ENCODE data around the gene ADGRV1.
"Not testable (repeated sequence)": the region's sequence is repeated elsewhere in the genome, so short reads cannot be mapped to it uniquely, and the experiment has no call there.

ADGRV1 gene

DNA sequence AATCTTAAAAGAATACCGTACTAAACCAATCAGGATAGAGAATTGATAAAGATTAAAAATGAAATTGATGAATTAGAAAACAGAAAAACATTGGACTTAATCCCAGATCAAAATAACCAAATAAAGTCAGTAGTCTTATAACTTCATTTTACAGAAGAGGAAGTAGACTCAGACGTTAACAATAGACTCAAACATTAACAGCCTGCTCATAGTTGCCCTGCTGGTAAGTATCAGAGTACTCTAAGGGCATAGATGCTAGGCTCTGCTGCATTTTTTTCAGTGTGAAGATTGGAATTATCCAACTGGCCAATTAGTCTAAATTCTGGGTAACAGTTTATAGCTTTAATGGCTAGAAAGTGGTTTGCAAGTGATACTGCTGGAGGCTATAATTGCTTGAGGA is 42.9 kb downstream of the ADGRV1 start:
- no peak for DNase-seq

DNA sequence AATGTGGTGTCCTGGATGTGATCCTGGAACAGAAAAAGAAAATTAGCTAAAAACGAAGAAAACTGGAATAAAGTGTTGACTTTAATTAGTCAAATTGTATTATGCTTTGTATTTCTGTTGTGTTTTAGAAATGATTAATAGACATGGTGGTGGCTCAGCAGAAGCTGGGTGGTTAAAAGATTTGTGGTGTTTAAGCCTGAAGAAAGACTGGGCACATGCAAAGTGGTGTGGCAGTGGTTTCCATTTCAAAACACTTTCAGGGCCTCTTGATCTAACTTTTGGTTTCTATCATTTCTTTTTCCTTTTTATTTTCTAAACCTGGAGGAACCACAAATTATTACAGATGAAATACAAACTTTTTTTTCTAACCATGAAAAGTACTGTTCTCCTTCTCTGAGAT is 44.1 kb downstream of the ADGRV1 start:
- no peak for DNase-seq

DNA sequence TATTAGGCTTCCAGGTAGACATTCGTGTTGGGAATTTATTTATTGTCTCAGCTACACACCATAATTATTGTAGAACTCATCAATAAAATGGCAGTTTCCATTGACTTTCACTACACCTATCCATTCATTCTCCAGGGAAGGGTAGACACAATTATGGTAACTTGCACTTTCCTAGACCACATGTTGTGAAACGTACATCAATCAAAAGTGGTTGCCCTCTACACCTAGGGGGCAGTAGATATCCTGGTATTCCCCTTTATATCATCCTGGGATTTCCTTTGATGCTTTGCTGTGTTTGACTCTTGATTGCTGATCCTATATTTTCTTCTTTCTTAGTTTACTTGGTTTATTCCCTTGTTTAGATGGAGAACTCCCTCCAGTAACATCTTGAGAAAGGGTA is 47.9 kb downstream of the ADGRV1 start:
- no peak for DNase-seq

DNA sequence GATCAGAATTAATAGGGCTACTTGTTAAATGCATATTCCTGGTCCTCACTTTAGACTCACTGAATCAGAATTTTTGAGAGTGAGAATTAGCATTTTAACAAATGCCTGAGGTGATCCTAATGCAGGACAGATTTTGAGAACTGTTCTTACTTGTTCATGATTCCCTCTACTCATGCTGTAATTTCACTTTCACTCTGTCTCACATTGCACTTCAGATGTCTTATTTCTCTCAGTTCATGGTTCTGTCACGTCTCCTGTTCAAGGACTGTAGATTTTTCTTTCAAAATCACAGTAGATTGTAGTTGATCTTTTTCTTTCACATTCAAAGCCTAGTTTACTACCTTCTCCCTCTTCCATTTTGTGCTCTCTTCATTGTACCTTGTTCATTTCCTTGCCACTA is 54.3 kb downstream of the ADGRV1 start:
- DNase-seq = no peak

DNA sequence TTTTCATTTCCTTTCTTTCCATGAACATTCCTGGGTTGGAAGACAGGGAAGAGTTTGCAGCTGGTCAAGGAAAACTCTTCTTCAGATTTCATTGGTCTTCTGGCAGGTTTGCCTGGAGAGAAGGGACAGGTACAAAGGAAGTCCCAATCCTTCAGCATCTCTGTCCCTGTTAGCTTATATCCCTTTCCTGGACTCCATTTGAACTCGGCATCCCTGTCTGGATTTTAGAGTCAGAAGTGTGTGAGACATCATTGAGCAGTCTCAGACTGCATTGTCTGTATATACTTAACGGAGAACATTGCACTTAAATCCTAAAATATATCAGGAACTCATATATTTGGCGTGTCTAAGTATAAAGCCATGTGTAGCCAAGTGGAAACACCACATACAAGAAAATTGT is 54.9 kb downstream of the ADGRV1 start:
- no peak for DNase-seq

DNA sequence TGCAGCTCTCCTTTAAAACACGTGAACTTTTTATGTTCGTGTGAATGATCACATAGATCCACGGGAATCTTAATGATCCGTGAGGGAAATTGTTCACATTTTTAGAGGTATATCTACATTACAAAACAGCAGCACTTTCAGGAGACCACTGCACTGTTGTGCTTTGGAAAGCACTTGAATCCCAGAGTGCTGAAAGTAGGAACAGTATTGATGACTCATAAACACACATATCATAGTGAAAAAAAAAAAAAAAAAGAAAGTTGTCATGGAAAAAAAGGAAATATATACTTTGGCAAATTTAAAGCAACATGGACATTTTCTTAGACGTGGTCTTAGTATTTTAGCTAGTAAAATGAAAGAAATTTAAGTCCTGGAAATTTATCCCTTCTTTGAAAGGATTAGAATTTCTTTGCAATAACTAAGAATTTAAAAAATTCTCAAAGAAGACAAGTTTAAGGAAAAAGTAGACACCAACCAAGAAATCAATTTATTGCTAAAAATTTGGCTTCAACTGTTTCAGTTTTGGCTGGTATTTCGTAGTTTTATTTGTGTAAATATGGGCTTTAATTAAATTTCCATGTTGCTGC is 55.4 kb downstream of the ADGRV1 start:
- no peak for DNase-seq

DNA sequence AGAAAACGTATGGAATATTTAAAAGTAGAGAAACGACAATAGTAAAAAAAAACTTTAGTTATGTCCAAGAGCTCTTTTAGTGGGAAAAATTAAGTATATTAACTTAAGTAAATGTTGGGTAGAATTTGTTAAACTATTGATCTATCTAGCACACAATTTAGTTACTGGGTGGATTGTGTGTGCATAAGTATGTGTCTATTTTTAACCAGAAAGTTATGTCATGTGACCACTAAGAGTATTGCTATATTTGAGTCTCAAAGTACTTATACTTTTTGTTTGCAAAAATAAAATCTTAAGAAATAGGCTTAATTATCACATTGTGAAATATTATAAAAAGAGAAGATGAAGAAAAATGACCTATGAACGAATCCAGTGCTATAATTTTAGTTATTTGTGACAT is 56.8 kb downstream of the ADGRV1 start:
- no peak for DNase-seq

DNA sequence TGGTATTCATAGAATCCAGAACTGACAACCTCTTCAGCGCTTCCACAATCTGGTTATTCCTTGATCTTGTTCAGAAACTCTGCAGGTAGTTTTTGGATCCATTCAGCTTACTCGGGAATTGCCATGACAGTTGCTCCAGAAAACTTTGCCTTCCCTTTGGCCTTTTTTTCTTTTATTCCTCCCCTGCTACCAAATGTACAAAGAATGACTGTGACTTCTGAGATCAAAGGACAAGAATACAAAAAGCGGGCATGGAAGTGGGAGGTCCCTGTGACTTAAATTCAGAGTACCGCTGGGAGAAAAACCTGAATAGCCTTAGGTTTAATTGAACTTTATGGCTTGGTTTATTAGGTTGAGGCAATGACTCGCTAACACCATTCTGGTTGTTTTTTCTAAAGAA is 59.5 kb downstream of the ADGRV1 start:
- no peak for DNase-seq

DNA sequence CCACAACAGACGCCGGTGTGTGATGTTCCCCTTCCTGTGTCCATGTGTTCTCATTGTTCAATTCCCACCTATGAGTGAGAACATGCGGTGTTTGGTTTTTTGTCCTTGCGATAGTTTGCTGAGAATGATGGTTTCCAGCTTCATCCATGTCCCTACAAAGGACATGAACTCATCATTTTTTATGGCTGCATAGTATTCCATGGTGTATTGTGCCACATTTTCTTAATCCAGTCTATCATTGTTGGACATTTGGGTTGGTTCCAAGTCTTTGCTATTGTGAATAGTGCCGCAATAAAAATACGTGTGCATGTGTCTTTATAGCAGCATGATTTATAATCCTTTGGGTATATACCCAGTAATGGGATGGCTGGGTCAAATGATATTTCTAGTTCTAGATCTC is 61.2 kb downstream of the ADGRV1 start:
- DNase-seq = not testable (repeated sequence)

DNA sequence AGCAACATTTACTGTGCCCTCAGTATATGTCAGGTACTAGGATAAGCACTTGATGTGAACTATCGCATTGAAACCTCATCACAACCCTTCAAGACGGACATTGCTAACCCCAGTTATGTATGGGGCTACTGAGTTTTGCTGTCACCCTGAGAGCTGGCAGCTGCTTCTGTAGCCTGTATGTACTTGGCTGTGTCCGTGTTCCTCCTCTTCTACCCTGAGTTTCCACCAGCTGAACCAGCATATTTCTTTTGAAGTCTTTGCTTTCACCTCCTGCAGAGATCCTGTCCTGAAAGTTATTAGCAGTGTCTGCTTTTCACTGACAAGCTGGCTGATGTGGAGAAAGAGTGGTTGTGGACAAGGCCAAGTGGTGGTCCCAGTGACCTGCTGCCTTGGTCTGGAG is 63.3 kb downstream of the ADGRV1 start:
- DNase-seq = no peak

DNA sequence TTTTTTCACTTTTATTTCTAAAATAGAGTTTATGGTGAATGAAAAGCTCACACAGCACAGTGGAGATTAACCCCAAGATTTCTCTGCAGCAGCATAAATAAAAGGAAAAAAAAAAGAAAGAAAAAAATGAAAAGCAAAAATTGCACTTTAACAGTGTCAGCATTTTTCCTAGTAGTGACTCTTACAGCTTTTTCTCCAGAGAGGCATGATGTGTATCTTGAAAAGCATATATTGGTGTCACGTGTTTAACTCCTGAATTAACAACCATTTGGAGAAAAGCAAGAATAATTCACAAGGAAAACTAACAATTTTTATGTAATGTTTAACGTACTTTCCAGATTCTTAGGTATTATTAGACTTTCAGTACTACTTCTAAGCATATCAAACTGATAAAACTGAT is 67.9 kb downstream of the ADGRV1 start:
- no peak for DNase-seq

DNA sequence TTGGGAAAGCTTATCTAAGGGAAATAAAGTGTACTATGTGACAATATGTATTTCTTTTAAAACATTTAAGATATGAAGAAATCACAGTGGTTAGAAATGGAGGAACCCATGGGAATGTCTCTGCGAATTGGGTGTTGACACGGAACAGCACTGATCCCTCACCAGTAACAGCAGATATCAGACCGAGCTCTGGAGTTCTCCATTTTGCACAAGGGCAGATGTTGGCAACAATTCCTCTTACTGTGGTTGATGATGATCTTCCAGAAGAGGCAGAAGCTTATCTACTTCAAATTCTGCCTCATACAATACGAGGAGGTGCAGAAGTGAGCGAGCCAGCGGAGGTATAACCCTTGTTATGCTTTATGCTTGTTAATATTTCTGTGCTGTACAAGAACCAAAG is 69.9 kb downstream of the ADGRV1 start:
- no peak for DNase-seq

DNA sequence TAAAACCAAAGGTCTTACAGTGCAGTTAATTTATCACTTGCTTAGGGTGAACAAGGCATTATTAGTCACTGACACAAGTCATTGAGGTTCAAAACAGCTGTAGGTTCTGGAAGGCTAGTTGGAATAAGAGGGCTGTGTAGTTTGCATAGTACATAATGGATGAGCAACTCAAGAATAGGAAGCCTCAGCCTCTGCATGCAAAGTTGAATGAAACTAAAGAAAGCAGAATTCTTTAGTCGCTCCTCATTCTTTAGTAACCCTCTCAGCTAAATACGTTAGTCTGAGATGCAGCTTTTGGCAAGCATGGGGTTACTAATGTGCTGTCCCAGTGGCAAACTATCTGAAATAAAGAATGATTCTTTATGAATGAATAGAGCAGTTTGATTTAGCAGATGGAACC is 74.2 kb downstream of the ADGRV1 start:
- no peak for DNase-seq

DNA sequence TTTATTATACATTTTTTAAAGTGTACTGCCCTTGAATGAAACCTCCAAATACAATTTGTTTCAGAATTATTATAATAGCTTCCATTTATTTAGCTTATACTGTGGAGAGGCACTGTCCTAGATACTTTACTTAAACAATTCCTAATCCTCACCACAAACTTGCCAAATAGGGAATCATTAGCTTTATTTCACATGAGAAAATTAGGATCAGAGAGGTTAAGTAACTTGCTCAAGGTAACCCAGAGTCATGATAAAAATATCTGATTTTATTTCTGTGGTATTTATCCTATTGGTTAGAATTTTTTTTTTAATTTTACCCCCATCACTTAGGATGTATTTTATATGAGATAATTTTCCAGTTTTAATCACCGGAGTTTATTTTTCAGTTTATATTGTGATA is 78.4 kb downstream of the ADGRV1 start:
- no peak for DNase-seq

DNA sequence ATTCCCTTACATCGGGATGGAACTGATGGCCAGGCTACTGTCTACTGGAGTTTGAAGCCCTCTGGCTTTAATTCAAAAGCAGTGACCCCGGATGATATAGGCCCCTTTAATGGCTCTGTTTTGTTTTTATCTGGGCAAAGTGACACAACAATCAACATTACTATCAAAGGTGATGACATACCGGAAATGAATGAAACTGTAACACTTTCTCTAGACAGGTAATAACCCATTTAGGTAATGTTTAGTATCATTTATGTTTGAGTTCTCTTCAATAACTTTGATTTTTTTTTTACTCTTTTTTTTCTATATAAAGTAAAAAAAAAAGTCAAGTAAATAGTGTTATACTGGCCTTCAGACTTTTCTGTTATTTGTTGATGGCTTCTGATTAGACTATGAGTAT is 79.1 kb downstream of the ADGRV1 start:
- DNase-seq = no peak

DNA sequence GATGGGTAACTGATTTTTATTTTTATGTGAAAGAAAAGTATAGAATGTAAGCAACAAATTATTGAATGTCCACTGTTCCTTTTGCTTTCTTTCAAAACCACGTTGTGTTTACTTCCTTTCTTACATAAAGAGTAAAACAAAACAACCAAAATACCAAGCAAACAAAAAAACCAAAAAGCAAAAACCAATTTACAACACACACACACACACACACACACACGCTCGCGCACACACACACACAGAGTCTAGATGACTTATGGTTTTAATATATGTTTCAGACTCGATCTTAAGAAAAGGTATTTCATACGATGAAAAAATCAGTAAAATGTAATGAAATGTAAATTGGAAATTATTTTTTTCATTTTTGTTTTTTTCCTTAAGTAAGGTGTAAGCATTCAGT is 80.3 kb downstream of the ADGRV1 start:
- no peak for DNase-seq

DNA sequence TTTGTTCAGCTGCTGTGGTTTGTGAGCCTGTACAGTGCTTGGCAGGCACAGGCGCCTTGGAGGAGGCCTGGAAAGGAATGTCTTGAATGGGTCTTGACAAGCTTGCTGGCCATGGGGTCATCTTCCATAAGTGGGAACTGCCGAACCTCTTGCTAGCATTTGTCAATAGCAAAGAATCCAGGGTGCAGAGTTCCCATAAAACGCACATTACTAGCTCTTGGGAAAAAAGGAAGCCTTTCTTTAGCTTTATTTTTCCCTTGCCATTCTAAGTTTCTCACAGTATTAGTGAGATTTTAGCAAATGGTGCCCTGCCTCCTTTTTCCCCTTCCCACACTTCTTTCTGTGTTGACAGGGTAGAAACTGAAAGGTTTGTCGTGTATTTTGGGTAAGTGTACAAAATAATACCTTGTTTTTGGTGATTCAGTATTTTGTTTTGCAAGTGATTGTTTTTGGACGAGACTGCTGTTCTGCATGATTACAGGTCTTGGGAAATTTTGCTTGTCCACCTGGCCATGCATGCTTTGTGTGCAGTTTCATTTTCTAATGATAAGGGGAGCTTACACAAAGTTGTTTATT is 82.0 kb downstream of the ADGRV1 start:
- DNase-seq = no peak

DNA sequence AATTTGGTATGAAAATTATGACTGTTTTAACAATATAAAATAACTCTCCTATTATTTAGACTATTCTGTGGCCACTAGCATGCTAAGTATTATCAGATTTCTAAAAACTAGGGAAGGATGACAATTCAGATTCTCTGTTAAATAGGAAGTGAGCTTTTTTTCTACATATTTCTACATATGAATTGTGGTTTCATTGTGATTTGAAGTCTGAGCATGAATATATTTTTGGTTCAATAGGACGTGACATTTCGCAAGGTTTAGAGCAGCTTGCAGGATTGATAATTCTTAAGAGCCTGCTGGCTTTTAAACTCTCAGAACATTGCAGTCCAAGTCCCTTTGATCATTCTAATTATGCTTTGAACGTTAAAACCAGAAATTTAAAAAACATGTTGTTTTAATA is 82.9 kb downstream of the ADGRV1 start:
- DNase-seq = no peak

DNA sequence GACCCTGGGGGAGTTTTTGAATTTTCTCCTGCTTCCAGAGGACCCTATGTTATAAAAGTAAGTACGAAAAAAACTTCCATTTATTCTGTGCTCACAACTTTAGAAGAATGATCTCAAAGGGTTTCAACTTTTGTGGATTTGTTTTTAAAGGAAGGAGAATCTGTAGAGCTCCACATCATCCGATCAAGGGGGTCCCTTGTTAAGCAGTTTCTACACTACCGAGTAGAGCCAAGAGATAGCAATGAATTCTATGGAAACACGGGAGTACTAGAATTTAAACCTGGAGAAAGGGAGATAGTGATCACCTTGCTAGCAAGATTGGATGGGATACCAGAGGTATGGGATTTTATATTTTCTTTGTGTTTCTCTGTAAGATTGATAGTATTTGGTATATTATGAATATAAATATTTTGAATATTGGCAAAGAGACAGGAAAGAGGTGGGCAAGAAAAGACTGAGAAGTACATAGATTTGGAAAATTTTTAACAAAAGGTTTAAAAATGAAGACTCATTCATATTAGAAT is 84.2 kb downstream of the ADGRV1 start:
- DNase-seq = no peak

DNA sequence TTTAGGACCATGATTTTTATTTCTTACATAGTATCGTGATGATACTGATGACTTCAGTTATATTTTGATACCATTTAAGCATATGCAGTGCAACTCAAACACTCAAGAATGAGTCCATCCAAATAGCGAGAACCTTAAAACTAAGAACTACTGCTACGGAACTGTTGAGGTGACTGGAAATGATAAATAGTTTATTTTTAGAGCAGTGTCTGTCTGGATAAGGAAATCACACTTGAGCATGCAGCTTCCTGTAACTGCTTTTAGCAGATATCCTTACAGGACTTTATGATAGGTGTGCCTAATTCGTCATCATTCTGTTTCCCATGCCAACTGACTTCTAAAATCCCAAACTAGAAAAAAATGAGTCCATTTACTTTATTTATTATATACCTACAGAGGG is 85.5 kb downstream of the ADGRV1 start:
- DNase-seq = no peak

DNA sequence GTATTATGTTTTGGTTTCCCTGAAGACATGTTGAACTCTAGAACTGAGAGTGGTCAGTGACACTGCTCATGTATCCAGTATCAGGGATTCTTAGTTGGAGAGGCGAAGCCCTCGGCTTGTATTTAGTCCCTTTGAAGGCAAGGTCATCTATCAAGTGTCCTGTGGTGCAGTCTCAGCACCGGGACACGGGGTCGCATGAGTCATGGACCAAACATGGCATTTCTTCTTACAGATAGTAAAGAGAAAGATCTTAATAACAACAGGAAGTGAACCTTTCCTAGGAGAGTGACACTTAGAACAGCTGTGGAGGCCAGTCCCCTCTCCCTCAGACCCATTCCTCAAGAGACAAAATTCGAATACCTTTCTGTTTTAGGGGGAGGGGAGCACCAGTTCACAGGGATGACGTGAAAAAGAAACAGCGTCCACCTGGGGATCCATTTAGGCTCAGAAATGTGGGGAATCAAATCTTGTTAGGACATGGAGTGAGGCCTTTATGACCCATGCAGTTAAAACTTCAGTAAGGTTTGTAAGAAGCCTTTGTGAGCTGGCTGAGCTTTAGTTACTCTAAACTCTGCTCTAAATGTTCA is 86.5 kb downstream of the ADGRV1 start:
- DNase-seq = no peak

DNA sequence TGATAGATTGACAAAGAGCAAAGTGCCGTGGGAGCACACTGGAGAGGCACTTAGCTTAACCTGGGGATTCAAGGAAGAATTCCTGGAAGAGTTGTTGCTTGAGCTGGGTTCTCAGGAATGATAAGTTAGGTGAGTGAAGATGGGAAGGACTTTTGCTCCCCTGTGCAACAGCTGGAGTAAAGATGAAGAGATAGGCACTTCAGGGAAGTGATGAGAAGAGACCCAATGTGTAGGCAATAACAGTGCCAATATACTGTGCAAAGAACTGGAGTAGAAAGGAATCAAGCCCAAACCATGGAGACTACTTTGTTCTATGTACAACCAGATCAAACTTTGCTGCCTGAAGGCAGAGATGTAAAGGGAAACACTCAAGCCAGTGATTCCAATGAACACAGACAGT is 92.2 kb downstream of the ADGRV1 start:
- DNase-seq = no peak

DNA sequence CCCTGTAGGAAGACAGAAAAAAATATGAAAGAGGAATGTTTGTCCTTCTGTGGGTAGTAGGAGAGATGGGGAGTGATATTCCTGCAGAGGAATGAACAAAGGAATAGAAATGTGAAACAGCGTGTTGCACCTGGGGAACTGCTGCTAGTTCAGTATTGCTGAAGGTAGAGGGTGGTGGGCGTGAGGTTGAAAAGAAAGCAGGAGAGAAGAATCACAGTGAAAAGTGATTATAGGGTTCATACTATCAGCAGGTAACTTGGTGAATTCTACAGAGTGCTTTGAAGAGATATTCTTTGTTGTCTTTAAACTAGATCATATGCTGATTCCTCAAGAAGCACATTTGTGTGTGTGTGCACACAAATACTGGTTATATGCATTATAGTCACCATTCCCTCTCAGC is 95.6 kb downstream of the ADGRV1 start:
- no peak for DNase-seq

DNA sequence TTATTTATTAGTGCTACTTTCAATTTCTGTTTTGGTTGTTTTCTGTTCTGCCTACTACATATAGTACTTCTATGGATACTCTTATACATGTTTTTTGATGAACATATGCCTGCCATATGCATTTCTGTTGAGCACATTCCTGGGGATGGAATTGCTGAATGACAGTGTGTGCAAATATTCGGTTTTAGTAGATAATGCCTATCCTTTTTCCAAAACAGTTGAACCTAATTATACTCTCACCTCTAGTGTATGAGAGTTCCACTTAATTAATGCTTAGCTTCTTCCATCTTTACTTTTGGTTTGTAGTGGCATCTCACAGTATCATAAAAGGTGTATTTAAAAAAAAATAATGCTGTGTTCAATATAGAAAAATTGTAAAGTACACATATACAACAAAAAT is 96.8 kb downstream of the ADGRV1 start:
- DNase-seq = no peak

DNA sequence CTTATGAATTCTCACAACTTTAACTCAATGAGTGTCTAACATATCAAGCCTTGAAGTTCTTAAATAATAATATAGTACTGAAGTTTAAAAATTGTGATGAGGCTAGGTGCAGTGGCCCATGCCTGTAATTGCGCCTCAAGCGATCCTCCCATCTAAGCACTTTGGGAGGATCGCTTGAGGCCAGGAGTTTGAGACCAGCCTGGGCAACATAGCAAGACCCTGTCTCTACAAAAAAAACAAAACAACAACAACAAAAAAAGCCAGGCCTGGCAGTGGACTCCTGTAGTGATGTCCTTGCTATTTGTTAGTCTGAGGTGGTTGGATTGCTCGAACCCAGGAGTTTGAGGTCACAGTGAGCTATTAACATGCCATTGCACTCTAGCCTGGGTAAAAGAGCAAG is 98.4 kb downstream of the ADGRV1 start:
- no peak for DNase-seq

Measured in NCI-H187 (cell line).